ENCODE measurements around the gene ARVCF. TPM values are rescaled to one million over a fixed set of nuclear protein-coding genes. Genes with fewer than 3 reads are reported as not detected.

Gene ARVCF
- total and polyA plus RNA-seq, 2 of the 8 experiments (the other 6 are each of a cell fraction or from before 2014, with no cell fraction given) = 31.0 to 43.2 TPM

- TF ChIP-seq JUN (IDR thresholded peaks at IDR 0.05; ENCODE audit: low read depth, low read length) (no peak), KDM1A (IDR thresholded peaks at IDR 0.05; ENCODE audit: borderline replicate concordance, low read length) (no peak), TEAD4 (IDR thresholded peaks at IDR 0.05; ENCODE audit: low read depth, low read length) (no peak)
Measured at GRCh38 chr22:19967850-19968449, 48.7 kb downstream of the ARVCF start (continued).
